ENCODE results near the gene UPP1.

- TF ChIP-seq POLR2AphosphoS5 (IDR thresholded peaks at IDR 0.05; ENCODE audit: low read depth, low read length) (no peak), TAF1 (IDR thresholded peaks at IDR 0.05; ENCODE audit: borderline replicate concordance, insufficient read depth, low read length) (no peak)
- TF ChIP-seq, protein P1, sequence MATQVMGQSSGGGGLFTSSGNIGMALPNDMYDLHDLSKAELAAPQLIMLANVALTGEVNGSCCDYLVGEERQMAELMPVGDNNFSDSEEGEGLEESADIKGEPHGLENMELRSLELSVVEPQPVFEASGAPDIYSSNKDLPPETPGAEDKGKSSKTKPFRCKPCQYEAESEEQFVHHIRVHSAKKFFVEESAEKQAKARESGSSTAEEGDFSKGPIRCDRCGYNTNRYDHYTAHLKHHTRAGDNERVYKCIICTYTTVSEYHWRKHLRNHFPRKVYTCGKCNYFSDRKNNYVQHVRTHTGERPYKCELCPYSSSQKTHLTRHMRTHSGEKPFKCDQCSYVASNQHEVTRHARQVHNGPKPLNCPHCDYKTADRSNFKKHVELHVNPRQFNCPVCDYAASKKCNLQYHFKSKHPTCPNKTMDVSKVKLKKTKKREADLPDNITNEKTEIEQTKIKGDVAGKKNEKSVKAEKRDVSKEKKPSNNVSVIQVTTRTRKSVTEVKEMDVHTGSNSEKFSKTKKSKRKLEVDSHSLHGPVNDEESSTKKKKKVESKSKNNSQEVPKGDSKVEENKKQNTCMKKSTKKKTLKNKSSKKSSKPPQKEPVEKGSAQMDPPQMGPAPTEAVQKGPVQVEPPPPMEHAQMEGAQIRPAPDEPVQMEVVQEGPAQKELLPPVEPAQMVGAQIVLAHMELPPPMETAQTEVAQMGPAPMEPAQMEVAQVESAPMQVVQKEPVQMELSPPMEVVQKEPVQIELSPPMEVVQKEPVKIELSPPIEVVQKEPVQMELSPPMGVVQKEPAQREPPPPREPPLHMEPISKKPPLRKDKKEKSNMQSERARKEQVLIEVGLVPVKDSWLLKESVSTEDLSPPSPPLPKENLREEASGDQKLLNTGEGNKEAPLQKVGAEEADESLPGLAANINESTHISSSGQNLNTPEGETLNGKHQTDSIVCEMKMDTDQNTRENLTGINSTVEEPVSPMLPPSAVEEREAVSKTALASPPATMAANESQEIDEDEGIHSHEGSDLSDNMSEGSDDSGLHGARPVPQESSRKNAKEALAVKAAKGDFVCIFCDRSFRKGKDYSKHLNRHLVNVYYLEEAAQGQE (IDR thresholded peaks at IDR 0.05; ENCODE audit: insufficient read depth in 1 of 2, low read depth in 2 of 2, low read length in 2 of 2) = no peak
These were observed 47.5 kb upstream of the UPP1 start for GRCh38 chr7:48041653-48041970.
